Melanocyte of skin (primary cell): Measurements from ENCODE around the gene CCDC183. TPM values are rescaled to one million over a fixed set of nuclear protein-coding genes. Genes with fewer than 3 reads are reported as not detected.

Experiments
- small RNA-seq, 2 donors: library from RNA; depleted of rRNA; stranded (forward); fragments of <200 nt; gene quantifications; one replicate each; pipeline ENCODE3, GENCODE V24; 2012
- total RNA-seq, 2 donors: library from RNA; depleted of rRNA; stranded (reverse); fragments of >200 nt; gene quantifications; 2 replicates each; pipeline ENCODE4 v1.2.3, GENCODE V29; 2012

CCDC183 gene
- under 1 TPM; 0.67 to 0.69 TPM for total RNA-seq

GRCh38 chr9:136796238-136796774 lies at the start of gene CCDC183:
Gene CCDC183 (plus strand): TSS chr9:136796338. CDS start chr9:136796398, 60 bp downstream.

GRCh38 chr9:136748201-136748600 lies 47.9 kb upstream of the CCDC183 start, which contains the start of gene LCN6:
Gene LCN6 (minus strand): TSS chr9:136748525. CDS start chr9:136748483, 42 bp downstream.

GRCh38 chr9:136764301-136764891 lies 31.7 kb upstream of the CCDC183 start, which contains the start of gene LCN15:
Gene LCN15 (minus strand): TSS chr9:136764518. CDS start chr9:136764488, 30 bp downstream.

GRCh38 chr9:136790640-136791515 lies 5.3 kb upstream of the CCDC183 start, which contains the start of gene TMEM141:
Gene TMEM141 (plus strand): TSS chr9:136791344. CDS start chr9:136791371, 27 bp downstream.

GRCh38 chr9:136807281-136808074 lies 11.3 kb downstream of the CCDC183 start, which contains the start of gene RABL6:
Gene RABL6 (plus strand): TSS chr9:136807948. CDS start chr9:136808197, 249 bp downstream.

DNA sequence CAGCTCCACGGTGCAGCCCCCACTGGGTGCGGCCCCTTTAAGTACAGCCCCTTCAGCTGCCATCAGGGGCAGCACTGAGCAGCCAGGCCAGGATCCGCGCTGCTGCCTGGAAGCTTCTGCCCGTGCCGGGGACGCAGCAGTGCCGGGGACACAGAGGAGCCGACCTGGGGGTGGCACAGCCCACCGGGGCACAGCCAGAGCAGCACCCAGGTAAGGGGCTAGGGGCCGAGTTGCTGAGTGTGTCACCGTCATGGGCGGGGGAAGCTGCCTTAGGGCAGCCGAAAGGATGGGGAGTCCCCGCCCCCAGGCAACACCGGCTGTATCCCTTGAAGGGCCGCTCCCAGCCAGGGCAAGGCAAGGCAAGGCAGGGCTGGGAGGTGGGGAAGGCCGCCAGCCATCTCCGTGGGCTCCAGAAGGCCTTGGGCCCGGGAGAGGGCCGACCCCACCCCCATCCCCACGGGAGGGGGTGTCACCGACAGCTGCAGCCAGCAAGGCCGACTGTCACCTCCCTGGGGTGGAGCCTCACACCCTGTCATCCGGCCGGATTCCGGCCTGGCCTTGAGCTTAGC lies 46.3 kb downstream of the CCDC183 start, which contains the start of gene AJM1:
AJM1 (plus strand) TSS at position 99 of the 569 bp plus-strand sequence. CDS start 1,937 bp downstream, outside the sequence.

DNA sequence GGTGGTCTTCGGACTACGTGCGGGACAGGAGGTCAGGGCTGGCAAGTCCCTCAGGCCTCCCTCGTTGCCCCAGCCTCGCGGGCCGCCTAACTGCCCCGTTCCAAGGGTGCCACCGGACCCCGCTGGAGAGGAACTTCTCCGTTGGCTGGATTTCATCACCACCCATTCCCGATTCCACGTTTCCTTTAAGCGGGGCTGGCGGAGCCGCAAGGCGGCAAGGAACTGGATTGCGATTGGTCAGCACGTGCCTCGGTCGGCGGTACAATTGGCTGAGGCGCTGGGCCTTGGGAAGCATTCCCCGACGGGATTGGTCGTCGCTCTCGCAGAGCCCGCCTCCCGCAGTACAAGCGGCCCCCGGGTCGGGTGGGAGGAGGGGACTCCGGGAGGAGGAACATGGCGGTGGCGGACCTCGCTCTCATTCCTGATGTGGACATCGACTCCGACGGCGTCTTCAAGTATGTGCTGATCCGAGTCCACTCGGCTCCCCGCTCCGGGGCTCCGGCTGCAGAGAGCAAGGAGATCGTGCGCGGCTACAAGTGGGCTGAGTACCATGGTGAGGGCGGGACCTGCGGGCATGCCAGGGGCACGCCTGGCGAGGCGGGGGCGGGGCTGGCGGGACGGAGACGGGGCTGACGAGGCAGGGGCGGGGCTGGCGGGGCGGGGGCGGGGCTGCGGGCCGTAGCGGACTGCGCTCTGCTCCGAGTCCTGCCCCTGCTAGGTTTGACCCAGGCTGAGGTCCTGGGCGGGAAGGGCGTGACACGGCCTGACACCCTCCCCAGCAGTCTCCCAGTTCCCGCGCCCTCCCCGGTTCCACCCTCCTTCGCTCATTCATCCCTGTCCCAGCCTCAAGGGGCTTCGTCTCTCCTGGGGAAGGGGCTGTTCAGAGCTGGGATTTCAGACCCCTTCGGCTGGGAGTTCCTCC lies 53.2 kb downstream of the CCDC183 start, which contains the start of gene PHPT1:
PHPT1 (plus strand) TSS at position 372 of the 922 bp plus-strand sequence; CDS start at position 394, 22 bp downstream.

GRCh38 chr9:136851941-136852663 lies 56.0 kb downstream of the CCDC183 start, which contains the start of gene MAMDC4:
Gene MAMDC4 (plus strand): TSS chr9:136852346. CDS start chr9:136852417, 71 bp downstream.

Small RNAs within 50 kb of the gene (small RNA-seq; reads per million reads assigned to genes)
- 0 reads per million in 2 donors for gene AL355987.2
- gene ATP6V1G1P3, result 0 reads per million in 2 donors
- gene MIR4292, result 0 reads per million in 2 donors
- gene MIR6722, result 0 to 0.09 reads per million in 2 donors

Other genes starting within 250 kb of the CCDC183 start
- 10 to 100 TPM in 1 of 2 donors, 1 to 10 TPM in 1; 5.9 to 18.3 TPM for gene EGFL7, start 133.4 kb upstream of the CCDC183 start, total RNA-seq
- gene AGPAT2, start 108.9 kb upstream of the CCDC183 start, total RNA-seq, result 10 to 100 TPM; 48.2 to 67.3 TPM
- gene DIPK1B, start 83.8 kb upstream of the CCDC183 start, total RNA-seq, result 10 to 100 TPM in 1 of 2 donors, 1 to 10 TPM in 1; 8.6 to 11.7 TPM
- gene LCN10, start 53.4 kb upstream of the CCDC183 start, total RNA-seq, result not detected
- gene LCN6, start 47.8 kb upstream of the CCDC183 start, total RNA-seq, result not detected
- not detected for gene LCN8, start 38.1 kb upstream of the CCDC183 start, total RNA-seq
- not detected for gene LCN15, start 31.8 kb upstream of the CCDC183 start, total RNA-seq
- 10 to 100 TPM; 42.3 to 55.4 TPM for gene TMEM141, start 5.0 kb upstream of the CCDC183 start, total RNA-seq
- gene RABL6, start 11.6 kb downstream of the CCDC183 start, total RNA-seq, result 100 to 1,000 TPM in 1 of 2 donors, 10 to 100 TPM in 1; 84.3 to 100 TPM
- gene AJM1, start 46.1 kb downstream of the CCDC183 start, total RNA-seq, result under 1 TPM; 0.33 to 0.34 TPM
- gene PHPT1, start 53.1 kb downstream of the CCDC183 start, total RNA-seq, result 10 to 100 TPM; 40.0 to 51.6 TPM
- gene MAMDC4, start 56.0 kb downstream of the CCDC183 start, total RNA-seq, result under 1 TPM; 0.67 to 0.69 TPM
- 100 to 1,000 TPM; 181 to 217 TPM for gene EDF1, start 70.0 kb downstream of the CCDC183 start, total RNA-seq
- 10 to 100 TPM; 18.9 to 27.3 TPM for gene TRAF2, start 90.2 kb downstream of the CCDC183 start, total RNA-seq
- gene FBXW5, start 148.4 kb downstream of the CCDC183 start, total RNA-seq, result 100 to 1,000 TPM; 140 to 142 TPM
- gene C8G, start 148.9 kb downstream of the CCDC183 start, total RNA-seq, result under 1 TPM in 1 of 2 donors, not detected in 1; under 0.01 TPM
- gene LCN12, start 155.9 kb downstream of the CCDC183 start, total RNA-seq, result not detected
- gene PTGDS, start 181.2 kb downstream of the CCDC183 start, total RNA-seq, result not detected
- gene LCNL1, start 186.7 kb downstream of the CCDC183 start, total RNA-seq, result not detected
- gene PAXX, start 196.1 kb downstream of the CCDC183 start, total RNA-seq, result 10 to 100 TPM; 15.1 to 20.6 TPM
- not detected for gene CLIC3, start 200.2 kb downstream of the CCDC183 start, total RNA-seq
- 10 to 100 TPM in 1 of 2 donors, 1 to 10 TPM in 1; 6.0 to 15.5 TPM for gene ABCA2, start 231.9 kb downstream of the CCDC183 start, total RNA-seq
- gene FUT7, start 235.8 kb downstream of the CCDC183 start, total RNA-seq, result not detected
- gene NPDC1, start 249.8 kb downstream of the CCDC183 start, total RNA-seq, result 1 to 10 TPM; 4.8 to 5.7 TPM